HEK293T (cell line): ENCODE data around the gene ASS1.

Experiments
- CTCF ChIA-PET: fragments of 350-600 bp; formaldehyde crosslinking; extraction: SDS; loops from one replicate; lab custom pipeline; 2021; ENCODE audit warnings: antibody characterized with exemption, inconsistent platforms; lab: Yijun Ruan, JAX
- POLR2A ChIA-PET: fragments of 350-600 bp; formaldehyde crosslinking; extraction: SDS; loops from one replicate; lab custom pipeline; 2020; ENCODE audit warnings: antibody characterized with exemption, inconsistent platforms; lab: Yijun Ruan, JAX
- DNase-seq: peaks from one replicate; pipeline ENCODE4 v3.0.0; 2012; ENCODE audit warnings: mixed read lengths; ENCODE audit errors: extremely low spot score
- ARNT ChIP-seq: fragments of 450-650 bp; IDR thresholded peaks from 2 replicates; pipeline ENCODE4 v1.6.1; 2017; ENCODE audit warnings: mild to moderate bottlenecking
- BHLHE40 ChIP-seq: fragments of 450-650 bp; IDR thresholded peaks from 2 replicates; pipeline ENCODE4 v1.6.1; 2016; ENCODE audit warnings: mild to moderate bottlenecking, moderate library complexity, borderline replicate concordance
- CTBP1 ChIP-seq: fragments of 450-650 bp; IDR thresholded peaks from 2 replicates; pipeline ENCODE4 v1.6.1; 2016; ENCODE audit warnings: borderline replicate concordance
- ELF4 ChIP-seq: fragments of 450-650 bp; IDR thresholded peaks from 2 replicates; pipeline ENCODE4 v1.6.1; 2017; ENCODE audit warnings: antibody characterized with exemption
- FOXA1 ChIP-seq: fragments of 450-650 bp; IDR thresholded peaks from 2 replicates; pipeline ENCODE4 v1.6.1; 2016; ENCODE audit warnings: mild to moderate bottlenecking
- FOXK2 ChIP-seq: fragments of 450-650 bp; IDR thresholded peaks from 2 replicates; pipeline ENCODE4 v1.6.1; 2016; ENCODE audit warnings: mild to moderate bottlenecking
- FOXM1 ChIP-seq: fragments of 450-650 bp; IDR thresholded peaks from 2 replicates; pipeline ENCODE4 v1.6.1; 2017; ENCODE audit warnings: mild to moderate bottlenecking, borderline replicate concordance
- HDGF ChIP-seq: fragments of 450-650 bp; IDR thresholded peaks from 2 replicates; pipeline ENCODE4 v1.6.1; 2017; ENCODE audit warnings: antibody characterized with exemption, borderline replicate concordance
- L3MBTL2 ChIP-seq: fragments of 450-650 bp; conservative IDR thresholded peaks from 2 replicates; pipeline ENCODE4 v1.6.1; 2016; ENCODE audit warnings: mild to moderate bottlenecking
- LEF1 ChIP-seq: fragments of 450-650 bp; IDR thresholded peaks from 2 replicates; pipeline ENCODE4 v1.6.1; 2017; ENCODE audit warnings: mild to moderate bottlenecking, borderline replicate concordance
- NFRKB ChIP-seq: fragments of 450-650 bp; IDR thresholded peaks from 2 replicates; pipeline ENCODE4 v1.6.1; 2016; ENCODE audit warnings: mild to moderate bottlenecking, moderate library complexity
- SP1 ChIP-seq: fragments of 450-650 bp; IDR thresholded peaks from 2 replicates; pipeline ENCODE4 v1.6.1; 2017
- SUZ12 ChIP-seq: fragments of 450-650 bp; IDR thresholded peaks from 2 replicates; pipeline ENCODE4 v1.6.1; 2016; ENCODE audit warnings: mild to moderate bottlenecking
- TARDBP ChIP-seq: fragments of 450-650 bp; IDR thresholded peaks from 2 replicates; pipeline ENCODE4 v1.6.1; 2016
- ZNF384 ChIP-seq: fragments of 450-650 bp; IDR thresholded peaks from 2 replicates; pipeline ENCODE4 v1.6.1; 2016
- TF ChIP-seq, protein P1 (sequence below): fragments of 450-650 bp; IDR thresholded peaks from 2 replicates; pipeline ENCODE4 v1.6.1; 2016

ASS1 gene

DNA sequence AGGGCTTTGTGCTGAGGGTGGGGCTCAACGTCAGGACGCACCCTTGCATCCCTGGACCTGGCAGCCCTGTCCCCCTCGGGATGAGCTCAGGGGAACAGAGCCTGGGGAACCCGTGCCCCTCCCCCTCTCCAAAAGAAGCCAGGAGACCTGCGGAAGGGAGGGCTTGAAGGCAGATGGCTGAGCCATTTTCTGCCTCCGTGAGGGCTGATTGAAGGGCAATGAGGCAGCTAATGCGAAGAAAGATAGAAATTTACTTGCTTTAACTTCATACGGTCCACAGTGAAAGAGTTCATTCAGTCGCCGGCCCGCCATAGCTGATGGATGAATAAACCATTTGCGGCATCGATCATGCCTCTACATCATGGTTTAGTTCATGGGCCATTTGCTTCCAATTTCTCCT, 28.8 kb downstream of the ASS1 start:
- ChIA-PET POLR2A (no interaction called here), CTCF (no interaction called here)
- TF ChIP-seq ZNF384 (no peak), FOXA1 (no peak), FOXK2 (no peak), BHLHE40 (no peak), CTBP1 (no peak), SUZ12 (no peak), TARDBP (no peak), LEF1 (no peak)
- TF ChIP-seq, protein P1, sequence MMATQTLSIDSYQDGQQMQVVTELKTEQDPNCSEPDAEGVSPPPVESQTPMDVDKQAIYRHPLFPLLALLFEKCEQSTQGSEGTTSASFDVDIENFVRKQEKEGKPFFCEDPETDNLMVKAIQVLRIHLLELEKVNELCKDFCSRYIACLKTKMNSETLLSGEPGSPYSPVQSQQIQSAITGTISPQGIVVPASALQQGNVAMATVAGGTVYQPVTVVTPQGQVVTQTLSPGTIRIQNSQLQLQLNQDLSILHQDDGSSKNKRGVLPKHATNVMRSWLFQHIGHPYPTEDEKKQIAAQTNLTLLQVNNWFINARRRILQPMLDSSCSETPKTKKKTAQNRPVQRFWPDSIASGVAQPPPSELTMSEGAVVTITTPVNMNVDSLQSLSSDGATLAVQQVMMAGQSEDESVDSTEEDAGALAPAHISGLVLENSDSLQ: no peak
- no peak for DNase-seq

DNA sequence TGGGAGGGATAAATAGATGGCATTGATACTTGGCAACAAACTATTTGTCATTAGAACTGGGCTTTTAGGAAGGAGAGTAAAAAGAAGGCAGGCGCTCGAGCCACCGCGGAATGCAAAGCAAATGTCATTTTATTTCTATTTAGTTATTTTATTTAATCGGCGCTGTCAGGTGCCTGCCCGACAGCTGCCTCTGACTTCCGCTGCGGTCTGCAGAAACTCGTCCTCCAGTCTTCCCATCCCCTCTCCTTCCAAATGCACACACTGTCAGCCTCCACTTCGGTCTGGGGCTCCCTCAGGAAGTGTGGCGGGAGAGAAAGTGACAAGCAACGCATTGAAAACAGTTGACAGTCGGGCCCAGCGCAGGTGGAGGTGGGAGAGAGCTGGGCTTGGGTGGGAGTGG, 29.3 kb downstream of the ASS1 start:
- CTCF ChIA-PET: interaction anchor here (0.6 kb wide), 1 partner anchor 14 kb away, joined by 3 read pairs; no protein-coding TSS in a partner anchor
- DNase-seq: no peak

DNA sequence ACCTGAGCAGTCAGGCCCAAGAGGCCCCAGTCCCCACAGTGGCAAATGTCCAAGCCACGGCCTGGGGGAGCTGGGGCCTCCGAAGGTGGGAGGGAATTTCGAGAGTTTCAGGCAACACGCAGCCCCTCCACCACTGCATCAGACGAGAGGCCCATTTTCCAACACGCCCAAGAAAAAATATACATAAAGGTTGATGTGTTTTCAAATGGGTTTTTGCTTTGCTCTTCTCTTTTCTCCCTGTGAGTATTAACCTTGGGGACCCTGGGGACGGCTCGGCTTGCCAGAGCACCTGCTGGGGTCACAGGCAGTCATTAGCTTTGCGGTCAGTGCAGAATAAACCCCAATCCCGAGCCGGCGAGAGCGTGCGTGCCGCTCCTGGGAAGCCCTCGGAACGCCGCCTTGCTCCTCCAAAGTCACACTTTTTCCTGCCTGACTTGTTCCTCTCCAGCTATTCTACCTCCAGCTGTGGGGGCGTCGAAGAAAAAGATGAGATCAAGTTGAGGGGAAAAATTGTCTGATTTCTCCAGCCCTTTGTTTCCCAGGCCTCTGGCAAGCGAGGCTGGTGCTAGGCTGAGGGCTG, 31.5 kb downstream of the ASS1 start:
- POLR2A ChIA-PET: no interaction called here
- TF ChIP-seq ZNF384: no peak
- no peak for TF ChIP-seq LEF1
- no peak for TF ChIP-seq BHLHE40
- TF ChIP-seq ELF4: no peak
- TF ChIP-seq, protein P1: no peak
- TF ChIP-seq TARDBP: no peak
- CTCF ChIA-PET: interaction anchor here (0.7 kb wide), 1 partner anchor 576 kb away, joined by 3 read pairs; no protein-coding TSS in a partner anchor
- DNase-seq: no peak

More for the DNA sequence above, 29.3 kb downstream of the ASS1 start:
- TF ChIP-seq ZNF384 (no peak), CTBP1 (no peak), BHLHE40 (no peak), SP1 (no peak), SUZ12 (no peak), FOXM1 (no peak), FOXA1 (no peak), TARDBP (no peak), ELF4 (no peak), L3MBTL2 (no peak), NFRKB (no peak), FOXK2 (no peak), ARNT (no peak), HDGF (no peak)
- TF ChIP-seq, protein P1: no peak
- POLR2A ChIA-PET: no interaction called here

DNA sequence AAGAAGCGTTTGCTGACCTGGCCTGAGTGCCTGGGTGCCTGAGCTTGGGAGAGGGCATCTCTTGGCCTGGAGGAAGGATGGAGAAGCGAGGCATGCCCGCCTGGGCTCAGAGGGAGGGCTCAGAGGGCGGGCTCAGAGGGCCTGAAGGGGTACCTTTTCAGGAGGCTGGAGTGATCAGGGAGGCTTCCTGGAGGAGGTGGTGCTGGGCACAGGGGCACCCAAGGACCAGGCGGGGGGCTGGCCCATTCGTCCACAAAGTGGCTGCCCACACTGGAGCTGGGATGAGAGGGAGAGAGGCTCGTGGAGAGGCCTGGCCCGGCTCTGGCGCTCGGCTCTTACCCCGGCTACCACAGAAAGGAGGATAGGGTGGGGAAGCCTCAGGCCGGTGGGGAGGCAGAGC, 32.8 kb downstream of the ASS1 start:
- TF ChIP-seq SUZ12 (no peak), CTBP1 (no peak), NFRKB (no peak), SP1 (no peak)
- CTCF ChIA-PET: no interaction called here
- DNase-seq: no peak
- POLR2A ChIA-PET: no interaction called here

DNA sequence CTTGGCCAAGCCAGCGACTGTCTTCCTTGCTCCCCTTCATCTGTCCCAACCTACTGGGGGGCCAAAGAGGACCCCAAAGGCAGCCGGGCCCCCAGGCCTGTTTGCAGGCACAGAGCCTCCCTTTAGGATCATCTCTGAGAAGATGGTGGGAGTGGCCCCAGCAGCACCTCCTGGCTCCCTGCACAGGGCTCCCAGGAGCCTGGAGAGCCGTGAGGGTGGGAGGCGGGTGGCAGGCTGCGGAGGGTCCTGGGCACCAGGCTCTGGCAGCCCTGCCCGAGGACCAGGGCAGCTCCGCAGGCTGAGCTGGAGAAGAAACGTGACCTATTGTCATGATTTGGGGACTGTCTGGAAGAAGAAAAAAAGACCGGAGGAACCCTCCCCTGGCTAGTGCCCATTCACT, 33.4 kb downstream of the ASS1 start:
- ChIA-PET POLR2A (no interaction called here), CTCF (no interaction called here)
- TF ChIP-seq HDGF (no peak), CTBP1 (no peak), ZNF384 (no peak), FOXM1 (no peak), FOXK2 (no peak), L3MBTL2 (no peak), ARNT (no peak), TARDBP (no peak), LEF1 (no peak), BHLHE40 (no peak), NFRKB (no peak), FOXA1 (no peak), SP1 (no peak), SUZ12 (no peak)
- TF ChIP-seq, protein P1: no peak
- no peak for DNase-seq

DNA sequence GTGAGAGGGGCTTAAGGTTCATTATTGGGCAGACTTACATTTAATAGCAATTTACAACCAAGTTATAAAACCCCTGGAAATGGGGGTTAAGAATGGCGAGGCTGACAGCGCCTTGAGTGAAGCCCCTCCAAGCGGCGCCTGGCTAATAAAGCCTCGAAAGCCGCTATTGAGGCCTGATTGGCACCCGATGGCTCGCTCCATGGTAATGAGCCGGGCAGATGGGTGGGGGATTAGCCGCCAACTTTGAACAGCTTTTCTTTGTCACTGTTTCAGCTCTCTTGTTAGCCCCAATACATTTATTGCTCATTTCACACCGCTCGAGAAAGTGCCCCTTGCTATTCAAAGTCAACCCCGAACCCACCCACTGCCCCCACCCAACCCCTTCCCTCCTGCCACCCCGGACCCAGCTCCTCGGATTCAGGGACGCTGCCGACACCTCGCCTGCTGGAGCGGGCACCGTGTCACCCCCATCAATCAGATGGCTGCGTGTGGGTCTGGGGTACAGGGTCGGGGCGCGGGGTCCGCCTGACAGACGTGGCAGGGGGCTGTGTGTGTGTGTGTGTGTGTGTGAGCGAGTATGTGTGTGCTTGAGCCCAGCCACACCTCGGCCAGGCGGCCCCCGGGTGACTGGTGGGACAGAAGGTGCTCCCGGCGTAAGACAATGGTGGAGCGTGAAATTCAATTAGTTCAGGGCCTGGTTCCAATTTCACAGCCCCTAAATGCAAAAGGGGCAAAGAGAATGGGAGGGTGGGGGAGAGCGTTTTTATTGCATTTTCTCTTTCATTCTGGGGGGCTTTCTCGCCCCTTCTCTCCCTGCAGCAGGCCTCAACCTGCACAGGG, 34.2 kb downstream of the ASS1 start:
- ChIA-PET CTCF (no interaction called here), POLR2A (no interaction called here)
- no peak for TF ChIP-seq ELF4
- no peak for TF ChIP-seq SUZ12
- no peak for TF ChIP-seq ZNF384
- TF ChIP-seq CTBP1: no peak
- TF ChIP-seq L3MBTL2: no peak
- TF ChIP-seq FOXM1: no peak
- TF ChIP-seq, protein P1: no peak
- no peak for TF ChIP-seq BHLHE40
- TF ChIP-seq HDGF: no peak
- no peak for TF ChIP-seq LEF1
- TF ChIP-seq SP1: no peak
- TF ChIP-seq FOXK2: no peak
- no peak for TF ChIP-seq ARNT
- TF ChIP-seq FOXA1: no peak
- TF ChIP-seq NFRKB: no peak
- TF ChIP-seq TARDBP: no peak
- no peak for DNase-seq
